Measurements from ENCODE around the gene GABBR2.

The GABBR2 gene

DNA sequence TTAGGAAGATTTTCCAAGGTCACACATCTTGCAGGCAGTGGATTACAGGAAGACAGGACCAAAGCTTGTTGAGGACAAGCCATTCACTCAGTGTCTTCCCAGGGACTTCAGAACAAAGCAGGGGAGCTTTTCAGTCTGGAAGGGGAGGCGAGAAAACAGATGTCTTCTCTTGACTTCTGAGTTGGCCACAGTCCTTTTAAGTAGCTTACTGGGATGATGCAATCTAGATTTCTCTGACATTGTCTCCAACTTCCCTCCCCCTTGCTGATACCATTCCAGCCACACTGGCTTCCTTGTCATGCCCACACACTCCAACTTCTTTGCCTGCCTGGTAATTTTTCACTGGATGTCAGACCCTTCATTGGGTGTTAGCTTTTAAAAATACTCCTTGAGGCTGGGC lies 279.1 kb downstream of the GABBR2 start:
- no peak for DNase-seq

GRCh38 chr9:98428454-98428853 lies 280.3 kb downstream of the GABBR2 start:
- DNase-seq = no peak

DNA sequence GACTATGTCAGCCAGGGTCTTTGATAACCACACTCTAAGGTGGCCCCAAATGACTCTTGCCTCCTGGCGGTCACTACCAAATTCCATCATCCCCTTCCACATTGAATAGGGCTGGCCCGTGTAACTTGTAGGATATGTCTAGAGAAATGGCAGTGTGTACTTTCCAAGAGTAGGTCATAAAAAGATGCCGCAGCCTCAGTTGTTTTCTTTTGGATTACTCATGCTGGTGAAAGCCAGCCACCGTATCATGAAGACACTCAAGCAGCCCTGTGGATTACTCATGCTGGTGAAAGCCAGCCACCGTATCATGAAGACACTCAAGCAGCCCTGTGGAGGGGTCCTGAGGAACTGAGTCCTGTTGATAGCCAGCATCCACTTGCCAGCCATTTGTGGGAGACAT lies 281.2 kb downstream of the GABBR2 start:
- no peak for DNase-seq

DNA sequence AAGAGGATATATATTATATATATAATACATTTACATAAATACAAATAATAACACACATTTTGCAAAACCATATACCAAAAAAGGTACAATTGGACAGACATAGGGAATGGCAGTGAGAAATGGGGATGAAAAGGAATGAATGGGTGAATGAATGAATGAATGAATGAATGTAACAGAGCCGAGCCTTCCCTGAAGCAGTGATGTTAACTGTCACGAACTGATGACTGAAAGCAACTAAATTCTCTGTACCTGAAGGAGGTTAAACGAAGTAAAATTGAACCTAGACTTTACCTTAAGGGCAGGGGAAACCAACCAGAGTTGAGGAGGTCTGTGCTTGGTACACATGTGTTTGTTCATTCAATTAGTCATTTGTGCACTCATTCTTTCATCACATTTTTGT lies 283.7 kb downstream of the GABBR2 start:
- DNase-seq = no peak

DNA sequence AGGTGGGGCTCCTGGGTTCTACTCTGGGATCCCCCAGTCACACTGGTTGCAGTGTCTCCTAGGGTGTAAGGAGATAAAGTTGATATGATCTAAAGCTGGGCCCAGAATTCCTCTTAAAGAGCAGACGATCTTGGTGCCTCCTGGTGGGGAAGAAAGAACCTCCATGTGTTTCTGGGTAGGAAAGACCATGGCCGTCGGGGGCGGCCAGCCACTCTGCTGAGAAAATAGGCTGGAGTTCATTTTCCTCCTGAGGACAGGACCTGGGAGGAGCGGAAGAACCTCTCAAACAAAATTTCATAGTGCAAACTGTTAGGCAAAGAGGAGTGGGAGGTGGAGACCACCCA lies 289.5 kb downstream of the GABBR2 start:
- DNase-seq = no peak

DNA sequence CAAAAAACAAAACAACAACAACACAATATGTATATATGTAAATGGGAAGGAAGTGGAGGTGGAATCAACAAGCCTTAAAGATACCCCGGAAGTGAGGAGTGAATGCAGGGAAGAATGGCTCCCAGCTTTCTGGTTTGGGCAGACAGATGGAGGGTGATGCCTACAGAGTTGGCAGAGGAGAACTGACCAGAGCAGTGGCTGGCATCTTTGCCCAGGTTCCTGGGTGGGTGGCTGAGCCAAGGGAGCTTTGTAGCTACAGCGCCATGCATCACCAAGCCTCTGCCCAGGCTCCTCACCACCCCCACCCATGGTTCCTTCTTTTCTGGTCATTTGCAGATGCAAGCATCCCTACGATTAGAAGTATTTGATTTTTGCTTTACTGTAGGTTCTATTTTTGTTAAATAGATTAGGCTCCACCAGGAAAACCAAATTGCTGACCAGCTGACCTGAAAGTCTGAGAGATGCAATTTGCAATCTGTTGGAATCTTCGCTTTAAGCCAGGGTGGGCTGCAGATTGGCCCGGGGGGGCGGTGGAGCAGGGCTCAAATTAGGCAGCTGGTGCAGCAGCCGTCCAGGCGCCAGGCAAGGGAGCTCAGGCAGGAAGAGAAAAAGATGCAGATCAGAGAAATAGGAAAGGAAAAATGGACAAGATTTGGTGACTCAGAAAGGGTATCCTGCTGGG lies 290.0 kb downstream of the GABBR2 start:
- DNase-seq = no peak

DNA sequence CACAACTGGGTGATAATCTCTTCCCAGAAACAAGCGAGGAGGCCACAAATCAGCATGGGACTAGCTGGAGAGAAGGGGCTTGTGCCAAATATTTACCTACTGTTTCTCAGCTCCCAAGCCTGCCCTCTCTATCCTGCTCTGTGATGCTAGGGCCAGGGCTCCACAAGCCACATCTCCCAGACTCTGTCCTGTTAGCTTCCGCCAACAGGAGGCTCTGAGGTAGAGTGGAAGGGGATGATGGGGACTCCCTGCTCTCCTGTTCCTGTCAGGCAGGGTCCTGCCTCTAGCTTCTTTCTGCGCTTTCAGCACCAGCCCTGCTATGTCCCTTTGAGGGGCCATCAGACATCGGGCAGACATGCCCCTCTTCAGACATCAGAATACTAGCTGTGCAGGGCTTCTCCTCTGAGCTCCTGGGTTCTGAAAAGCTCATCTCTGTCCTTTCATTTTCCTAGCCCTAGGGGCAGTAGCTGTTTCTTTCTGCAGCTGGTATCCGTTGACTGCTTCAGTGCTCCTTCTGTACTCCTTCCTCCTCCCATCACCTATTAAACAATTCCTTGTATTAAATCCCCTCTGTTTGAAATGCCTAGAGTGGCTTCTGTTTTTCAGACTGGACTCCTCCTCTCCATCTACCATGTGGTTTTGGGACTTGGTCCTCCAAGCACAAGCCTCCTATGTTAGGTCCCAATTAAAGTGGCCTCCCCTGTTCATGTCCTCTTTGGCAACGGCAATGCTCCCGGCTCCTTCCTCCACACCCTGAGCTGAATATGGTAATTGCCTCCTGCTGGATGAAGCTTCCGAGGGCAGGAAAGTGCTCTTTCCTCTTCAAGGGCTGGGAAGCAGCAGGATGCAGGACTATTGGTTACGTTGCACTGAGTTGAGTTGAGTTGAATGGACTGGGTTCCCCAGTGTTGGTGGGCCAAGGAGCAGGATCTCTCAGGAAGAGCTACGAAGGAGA lies 292.2 kb downstream of the GABBR2 start:
- no peak for DNase-seq

- DNase-seq = no peak
Measured at GRCh38 chr9:98415782-98416181, 293.0 kb downstream of the GABBR2 start.

DNA sequence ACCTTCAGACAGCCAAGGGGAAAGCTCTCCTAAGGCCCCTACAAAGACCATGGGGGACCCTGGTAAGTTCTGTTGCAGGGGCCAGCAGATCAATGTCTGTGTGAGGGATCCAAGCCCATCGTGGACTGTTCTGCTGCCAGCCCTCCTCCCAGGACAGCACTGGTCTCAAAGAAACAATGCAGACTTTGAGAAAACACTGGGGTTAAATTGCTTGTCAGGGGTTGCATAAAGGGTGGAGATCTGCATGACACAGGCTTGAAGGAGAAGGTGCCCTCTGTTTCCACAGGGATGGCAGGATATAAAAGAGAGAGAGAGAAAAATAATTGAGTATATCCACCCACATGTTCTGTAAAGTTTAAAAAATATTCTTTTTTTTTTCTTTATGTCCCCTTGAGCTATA lies 295.7 kb downstream of the GABBR2 start:
- DNase-seq = no peak

GRCh38 chr9:98412101-98412842 lies 296.5 kb downstream of the GABBR2 start:
- DNase-seq = no peak

DNA sequence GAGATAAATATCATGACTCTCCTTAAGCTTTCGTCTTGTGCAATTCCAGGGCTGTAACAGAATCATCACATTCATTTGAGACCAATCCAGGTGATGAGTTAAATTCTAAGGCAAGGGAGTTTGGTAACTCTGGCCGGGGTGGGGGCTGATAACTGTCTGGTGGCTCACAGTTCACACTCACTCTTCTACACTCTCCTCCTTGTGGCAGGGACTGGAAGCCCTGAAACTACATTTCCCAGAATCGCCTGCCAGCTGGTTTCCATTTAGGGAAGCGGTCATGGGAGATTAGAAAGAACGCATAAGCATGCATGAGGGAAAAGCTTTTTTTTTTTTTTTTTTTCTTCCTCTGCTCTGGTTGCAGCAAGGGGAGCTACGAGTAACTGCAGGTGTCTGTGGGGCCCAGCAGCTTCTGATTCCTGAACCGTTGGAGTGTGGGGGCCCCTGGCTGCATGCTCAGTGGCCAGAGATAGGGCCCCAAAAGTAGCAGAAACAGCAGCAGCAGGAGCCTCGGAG lies 298.5 kb downstream of the GABBR2 start:
- no peak for DNase-seq

- DNase-seq = no peak
Measured at GRCh38 chr9:98409719-98410118, 299.0 kb downstream of the GABBR2 start.

DNA sequence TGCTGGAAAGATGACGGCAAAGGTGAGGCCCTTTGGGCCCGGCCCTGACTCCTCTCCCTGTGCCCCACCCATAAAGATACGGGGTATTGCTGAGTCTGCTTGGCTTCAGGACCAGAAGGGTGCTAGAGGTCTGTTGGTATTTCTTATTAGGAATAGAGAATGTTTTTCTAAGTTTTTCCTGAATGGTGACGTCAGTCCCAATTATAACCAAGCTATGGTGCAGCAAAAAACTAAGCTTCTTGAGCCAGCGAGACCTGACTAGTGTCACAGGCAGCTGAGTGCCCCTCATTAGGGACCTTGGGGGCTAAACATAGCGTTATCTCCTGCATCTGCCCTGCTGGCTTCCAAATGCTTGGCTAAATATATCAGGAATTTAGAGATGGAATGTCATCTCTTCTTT lies 302.3 kb downstream of the GABBR2 start:
- DNase-seq = no peak

DNA sequence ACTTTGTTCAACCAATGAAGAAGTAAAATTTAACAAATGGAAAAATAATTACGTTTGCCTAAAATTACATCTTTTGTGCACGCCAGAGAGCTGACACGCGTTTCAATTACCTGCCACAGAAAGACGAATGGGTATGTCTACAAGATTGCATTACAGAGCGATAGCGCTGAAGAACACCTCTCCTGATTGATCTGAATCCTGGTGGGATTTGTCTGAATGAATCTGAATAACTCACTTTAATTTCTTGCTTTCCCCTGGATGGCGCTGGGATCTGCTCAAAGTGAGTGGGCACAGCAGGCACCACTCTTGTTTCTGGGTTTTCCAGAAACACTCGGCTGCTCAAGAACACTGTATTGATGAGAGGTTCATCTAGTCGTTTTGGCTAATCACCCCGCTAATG lies 304.5 kb downstream of the GABBR2 start:
- DNase-seq = no peak

- DNase-seq = no peak
Measured at GRCh38 chr9:98403715-98404114, 305.0 kb downstream of the GABBR2 start.

DNA sequence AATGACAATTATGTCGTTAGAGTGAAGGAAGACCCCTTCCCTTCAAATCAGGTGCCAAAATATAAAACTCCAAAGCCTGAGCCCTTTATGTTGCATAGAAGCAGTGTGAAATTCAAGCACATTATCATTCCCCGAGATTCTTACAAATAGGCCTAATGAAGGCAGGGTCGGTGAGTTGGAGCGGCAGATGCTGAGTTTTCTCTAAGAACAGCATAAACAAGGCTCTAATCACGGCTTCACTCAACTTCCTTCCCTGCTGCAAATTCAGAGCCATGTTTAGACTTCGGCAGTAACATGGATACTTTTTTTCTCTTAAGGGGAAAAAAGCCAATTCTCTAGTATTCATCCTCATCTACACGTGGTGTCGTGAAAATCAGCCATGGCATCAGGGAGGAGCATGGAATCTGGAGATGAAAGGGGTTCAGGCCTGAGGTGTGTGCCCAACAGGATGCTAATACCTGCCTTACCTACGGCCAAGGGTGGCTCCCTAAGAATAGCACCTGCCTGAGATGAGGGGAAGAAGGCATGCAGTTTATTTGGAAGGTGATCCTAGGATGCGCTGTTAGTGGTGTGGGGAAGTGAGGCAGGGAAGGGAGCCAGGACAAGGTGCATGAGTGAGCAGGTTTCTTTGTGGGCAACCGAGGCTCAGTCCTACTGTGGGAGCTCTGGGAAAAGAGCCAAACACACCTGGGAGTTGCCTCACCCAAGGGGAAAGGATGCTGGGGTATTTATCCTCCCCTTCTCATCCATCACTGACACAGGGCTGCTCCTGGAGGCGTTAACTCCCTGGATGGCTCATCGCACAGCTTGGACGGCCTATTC lies 306.5 kb downstream of the GABBR2 start:
- DNase-seq = no peak

GRCh38 chr9:98401140-98402018 lies 307.4 kb downstream of the GABBR2 start:
- no peak for DNase-seq

DNA sequence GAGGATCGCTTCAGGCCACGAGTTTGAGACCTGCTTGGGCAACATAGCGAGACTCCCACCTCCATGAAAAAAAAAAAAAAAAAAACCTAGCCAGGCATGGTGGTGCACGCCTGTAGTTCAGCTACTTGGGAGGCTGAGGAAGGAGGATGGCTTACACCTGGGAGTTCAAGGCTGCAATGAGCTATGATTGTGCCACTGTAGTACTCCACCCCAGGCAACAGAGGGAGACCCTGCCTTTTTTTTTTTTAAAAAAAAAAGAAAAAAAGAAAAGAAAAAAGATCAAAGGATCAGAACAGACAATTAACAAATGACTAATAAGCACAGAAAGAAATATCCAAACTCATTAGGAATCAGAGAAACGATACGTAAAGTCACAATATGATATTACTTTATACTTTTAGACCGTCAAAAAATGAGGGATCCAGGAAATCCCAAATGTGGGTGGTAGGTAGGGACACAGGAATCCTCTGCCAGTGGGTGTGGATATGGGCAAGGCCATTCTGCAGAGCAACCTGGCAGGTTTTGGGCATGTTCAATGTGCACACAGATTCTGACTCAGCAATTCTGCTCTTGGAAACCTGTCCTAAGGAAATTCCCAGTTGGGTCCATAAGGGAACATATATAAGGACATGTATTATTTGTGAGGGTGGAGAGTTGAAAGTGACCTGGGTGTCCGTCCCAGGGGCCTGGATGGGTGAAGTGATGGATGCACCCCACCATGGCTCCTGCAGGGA lies 308.6 kb downstream of the GABBR2 start:
- no peak for DNase-seq

GRCh38 chr9:98396656-98397055 lies 312.1 kb downstream of the GABBR2 start:
- no peak for DNase-seq

GRCh38 chr9:98396236-98396635 lies 312.5 kb downstream of the GABBR2 start:
- DNase-seq = no peak

GRCh38 chr9:98391867-98392266 lies 316.9 kb downstream of the GABBR2 start:
- DNase-seq = no peak
